Measurements from ENCODE around the gene KLHL26. TPM values are rescaled to one million over a fixed set of nuclear protein-coding genes. Genes with fewer than 3 reads are reported as not detected.

KLHL26 gene
- total RNA-seq, 1 experiment from 2014 or later, result 10.7 TPM

- no peak overlapping the region for H3K4me3 Mint-ChIP-seq
- Histone ChIP-seq H4K8ac (replicated peaks; ENCODE audit: insufficient read length, low read depth, low read length) (no peak overlapping the region), H3T11ph (ENCODE audit: low read length) (no peak overlapping the region), H2BK5ac (ENCODE audit: insufficient read length, low read length) (no peak overlapping the region), H3K9ac (ENCODE audit: extremely low read depth, insufficient read length, low read length) (no peak overlapping the region), H3K9me3 (ENCODE audit: control insufficient read depth, low read depth, low read length) (no peaks in the 10 kb centered on the region), H4K91ac (ENCODE audit: insufficient read length, low read depth, low read length) (no peak overlapping the region), H2AK5ac (ENCODE audit: insufficient read length, low read length) (no peak overlapping the region), H3K23me2 (ENCODE audit: insufficient read length, low read depth, low read length, poor library complexity, severe bottlenecking) (no peaks in the 10 kb centered on the region), H3K14ac (ENCODE audit: insufficient read depth, low read length) (no peak overlapping the region), H2BK120ac (ENCODE audit: low read depth, low read length, poor library complexity, severe bottlenecking) (no peak overlapping the region), H4K5ac (ENCODE audit: insufficient read length, low read depth, low read length) (no peak overlapping the region), H3K4ac (ENCODE audit: low read depth, low read length) (no peak overlapping the region), H3K27me3 (ENCODE audit: insufficient read depth, low read length) (no peaks in the 10 kb centered on the region), H2AFZ (ENCODE audit: low read length) (no peak overlapping the region), H4K20me1 (ENCODE audit: control insufficient read depth, insufficient read depth, insufficient read length) (no peaks in the 10 kb centered on the region), H3K23ac (ENCODE audit: insufficient read length, low read depth, low read length) (no peak overlapping the region), H2BK15ac (ENCODE audit: low read depth, low read length) (no peak overlapping the region), H2BK12ac (ENCODE audit: insufficient read length, low read depth, low read length) (no peak overlapping the region), H3K27ac (ENCODE audit: insufficient read length, low read depth, low read length) (no peak overlapping the region), H3K4me2 (ENCODE audit: insufficient read depth, insufficient read length, low read length) (no peak overlapping the region), H3K18ac (ENCODE audit: insufficient read length, low read depth, low read length) (no peak overlapping the region), H3K79me1 (ENCODE audit: insufficient read depth, low read depth, low read length, poor library complexity, severe bottlenecking) (no peaks in the 10 kb centered on the region), H3K4me1 (ENCODE audit: insufficient read depth, low read length) (no peaks in the 10 kb centered on the region), H2BK20ac (ENCODE audit: low read depth, low read length, poor library complexity, severe bottlenecking) (no peak overlapping the region), H3K56ac (ENCODE audit: insufficient read length, low read depth, low read length) (no peak overlapping the region), H3K79me2 (ENCODE audit: insufficient read depth, low read length) (no peaks in the 10 kb centered on the region)
- no CpG with 5 or more reads among the region's 55 CpGs for WGBS (ENCODE audit: extremely low coverage, insufficient read length, low lambda C conversion rate)
- no peaks in the 10 kb centered on the region for H3K27me3 Mint-ChIP-seq (ENCODE audit: low read depth)
- TF ChIP-seq, protein P1, sequence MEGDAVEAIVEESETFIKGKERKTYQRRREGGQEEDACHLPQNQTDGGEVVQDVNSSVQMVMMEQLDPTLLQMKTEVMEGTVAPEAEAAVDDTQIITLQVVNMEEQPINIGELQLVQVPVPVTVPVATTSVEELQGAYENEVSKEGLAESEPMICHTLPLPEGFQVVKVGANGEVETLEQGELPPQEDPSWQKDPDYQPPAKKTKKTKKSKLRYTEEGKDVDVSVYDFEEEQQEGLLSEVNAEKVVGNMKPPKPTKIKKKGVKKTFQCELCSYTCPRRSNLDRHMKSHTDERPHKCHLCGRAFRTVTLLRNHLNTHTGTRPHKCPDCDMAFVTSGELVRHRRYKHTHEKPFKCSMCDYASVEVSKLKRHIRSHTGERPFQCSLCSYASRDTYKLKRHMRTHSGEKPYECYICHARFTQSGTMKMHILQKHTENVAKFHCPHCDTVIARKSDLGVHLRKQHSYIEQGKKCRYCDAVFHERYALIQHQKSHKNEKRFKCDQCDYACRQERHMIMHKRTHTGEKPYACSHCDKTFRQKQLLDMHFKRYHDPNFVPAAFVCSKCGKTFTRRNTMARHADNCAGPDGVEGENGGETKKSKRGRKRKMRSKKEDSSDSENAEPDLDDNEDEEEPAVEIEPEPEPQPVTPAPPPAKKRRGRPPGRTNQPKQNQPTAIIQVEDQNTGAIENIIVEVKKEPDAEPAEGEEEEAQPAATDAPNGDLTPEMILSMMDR (conservative IDR thresholded peaks at IDR 0.05), result no peak
- peaks cover 0 to 20% (median 14%) of the 10 kb centered on the region in 3 experiments; a peak in 5 of 7 replicates for H3K36me3 Mint-ChIP-seq (ENCODE audit: insufficient read depth in 1 of 3, low read depth in 3 of 3)
- no peak for DNase-seq
- H3K9me3 Mint-ChIP-seq, result no peaks in the 10 kb centered on the region
- H3K4me1 Mint-ChIP-seq, result peaks cover 6 to 13% of the 10 kb centered on the region in 2 experiments
- H3K27ac Mint-ChIP-seq, result peak overlapping the region in 2 of 3 experiments; percentile 34 to 80; a peak in 2 of 7 replicates
Observed at GRCh38 chr19:18667531-18668251, 30.9 kb downstream of the KLHL26 start.

Measured in H9 (cell line).